Aorta (tissue), 5 donors: ENCODE measurements around the gene SPIRE1. TPM values are rescaled to one million over a fixed set of nuclear protein-coding genes. Genes with fewer than 3 reads are reported as not detected.
A peak's percentile ranks its signal among the peaks of the same experiment; 100 is the strongest.

ENCODE experiments used
- ATAC-seq: fragments of 200-7000 bp; cut with Tn5 transposase; one replicate; pipeline ENCODE4 v1.9.1; 2022; ENCODE audit warnings: moderate library complexity; ENCODE audit not compliant: low FRiP score
- DNase-seq, 2 donors: peaks; one replicate each; pipeline ENCODE4 v3.0.0-alpha.2; 2020
- H3K27ac ChIP-seq, 2 donors: one replicate each; pipeline ENCODE4 v1.5.1; 2013; ENCODE audit warnings: low read length in 2 of 2, mild to moderate bottlenecking in 2 of 2, moderate library complexity in 2 of 2, control low read depth in 1 of 2, inconsistent platforms in 1 of 2, low read depth in 1 of 2
- H3K27me3 ChIP-seq, 2 donors: one replicate each; pipeline ENCODE4 v1.6.1; 2013; ENCODE audit warnings: control low read depth in 1 of 2, low read length in 1 of 2, mild to moderate bottlenecking in 1 of 2, moderate library complexity in 1 of 2; ENCODE audit not compliant: insufficient read depth in 2 of 2, control insufficient read depth in 1 of 2
- H3K36me3 ChIP-seq, 2 donors: one replicate each; pipeline ENCODE4 v1.6.1; 2013; ENCODE audit warnings: control low read depth in 1 of 2, low read length in 1 of 2, mild to moderate bottlenecking in 1 of 2; ENCODE audit not compliant: insufficient read depth in 2 of 2, control insufficient read depth in 1 of 2
- H3K4me1 ChIP-seq, 2 donors: one replicate each; pipeline ENCODE4 v1.6.1; 2013; ENCODE audit warnings: low read length in 2 of 2, control low read depth in 1 of 2, mild to moderate bottlenecking in 1 of 2, moderate library complexity in 1 of 2; ENCODE audit not compliant: insufficient read depth in 2 of 2, control insufficient read depth in 1 of 2
- H3K4me3 ChIP-seq, 2 donors: one replicate each; pipeline ENCODE4 v1.5.1; 2013; ENCODE audit warnings: low read length in 2 of 2, control low read depth in 1 of 2, mild to moderate bottlenecking in 1 of 2
- H3K9me3 ChIP-seq: one replicate; pipeline ENCODE4 v1.6.1; 2013; ENCODE audit warnings: mild to moderate bottlenecking, low read length; ENCODE audit not compliant: control insufficient read depth
- WGBS, 2 donors: extraction: QIAGEN DNeasy Blood & Tissue Kit; methylation state at CpG; one replicate each; pipeline ENCODE4 v1.1.7; 2013; 5-methylcytosine and 5-hydroxymethylcytosine counted together
- intact Hi-C, 2 donors: fragments of 100-400 bp; cut with DNase I; formaldehyde crosslinking; loops; one replicate each; pipeline versions ENCODE4 v1.14.2 to v1.15.0; 2022
- long read RNA-seq, 2 donors: library from polyadenylated mRNA; unstranded; transcript quantifications; one replicate each; pipeline ENCODE4 v2.0.0, GENCODE V29; 2020 to 2021
- polyA plus RNA-seq, 2 donors: library from polyadenylated mRNA; stranded (reverse); fragments of 200-250 nt; gene quantifications; one replicate each; pipeline ENCODE4 v1.2.3, GENCODE V29; 2013
- total RNA-seq, 2 donors: library from RNA; stranded (reverse); fragmentation: NEBNext Ultra II Directional; extraction: Animal tissue kit (Norgen Biotek cat#: 25700); gene quantifications; one replicate each; pipeline ENCODE4 v1.2.1, GENCODE V29; 2021
- donor health status: healthy with polysubstance abuse.
- donor health status: Bipolar disorder and iron deficiency.
- donor health status: DM: no; HTN: no; CAD: no.
- donor health status: DM: no; HTN: no; CAD: no.
- donor health status: DM: yes; HTN: yes; CAD: no.

SPIRE1 gene
- total RNA-seq (10 to 100 TPM; 41.4 to 48.5 TPM), polyA plus RNA-seq (10 to 100 TPM; 14.9 to 15.0 TPM)
- long read RNA-seq, donor 1, partial matches to known transcripts, result 2 of 18 reads
- long read RNA-seq, donor 1, other reads (novel, unspliced or antisense), result 16 of 18 reads
- long read RNA-seq, donor 2, full-length matches to known transcripts, result 17 of 35 reads
- long read RNA-seq, donor 2, partial matches to known transcripts, result 7 of 35 reads
- long read RNA-seq, donor 2, other reads (novel, unspliced or antisense), result 11 of 35 reads

DNA sequence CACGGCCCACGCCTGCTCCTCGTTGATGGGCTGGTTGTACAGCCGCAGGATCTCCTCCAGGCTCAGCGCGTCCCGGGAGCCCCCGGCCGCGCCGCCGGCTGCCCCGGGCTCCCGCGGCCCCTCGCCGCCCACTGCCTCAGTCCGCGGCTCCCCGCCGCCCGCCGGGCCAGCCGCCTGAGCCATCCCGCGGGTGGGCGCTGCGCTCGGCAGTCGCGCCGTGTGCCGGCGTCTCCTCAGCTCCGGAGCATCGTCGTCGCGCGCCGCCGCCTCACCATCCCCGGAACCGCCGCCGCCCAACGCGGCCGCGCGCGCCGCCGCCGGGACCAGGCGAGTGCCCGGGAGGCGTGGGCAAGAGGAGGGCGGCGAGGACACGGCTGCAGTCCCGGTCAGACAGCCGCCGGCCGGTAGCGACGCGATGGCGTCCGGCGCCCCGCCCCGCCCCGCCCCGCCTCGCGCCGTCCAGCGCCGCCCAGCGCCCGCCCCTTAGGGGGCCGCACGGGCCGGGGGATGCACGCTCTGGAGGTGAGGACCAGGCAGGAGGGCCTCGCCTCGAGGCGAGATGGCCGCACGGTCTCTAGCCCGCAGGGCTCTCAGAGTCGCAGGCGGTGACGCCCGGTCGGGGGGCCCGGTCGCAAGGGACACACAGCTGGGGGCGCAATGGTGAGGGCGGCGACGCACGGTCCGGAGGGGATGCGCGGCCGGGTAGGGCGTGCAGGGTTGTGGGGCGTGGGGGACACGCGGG lies at the start of gene SPIRE1:
Gene SPIRE1, minus strand, starts transcription at position 424 of the 742 bp plus-strand sequence. Its CDS starts 241 bp downstream, at position 183.
- Histone ChIP-seq H3K27ac (peak within 1 kb of the TSS; percentile 84 to 97), H3K4me3 (peak within 1 kb of the TSS; percentile 84 to 97), H3K27me3 (no peaks in the 10 kb centered on the region), H3K36me3 (no peaks in the 10 kb centered on the region), H3K4me1 (no peaks in the 10 kb centered on the region), H3K9me3 (no peaks in the 10 kb centered on the region)
- ATAC-seq (peak; percentile 90), DNase-seq (peak; percentile 83 to 91)
- 1% methylated on average over 51 to 112 of the region's 112 CpGs for WGBS, 2 donors
- intact Hi-C loops, result loop anchor here in 1 of 2 donors (1.0 to 10.0 kb wide), 3 partner anchors 63 to 266 kb away; no protein-coding TSS in a partner anchor

DNA sequence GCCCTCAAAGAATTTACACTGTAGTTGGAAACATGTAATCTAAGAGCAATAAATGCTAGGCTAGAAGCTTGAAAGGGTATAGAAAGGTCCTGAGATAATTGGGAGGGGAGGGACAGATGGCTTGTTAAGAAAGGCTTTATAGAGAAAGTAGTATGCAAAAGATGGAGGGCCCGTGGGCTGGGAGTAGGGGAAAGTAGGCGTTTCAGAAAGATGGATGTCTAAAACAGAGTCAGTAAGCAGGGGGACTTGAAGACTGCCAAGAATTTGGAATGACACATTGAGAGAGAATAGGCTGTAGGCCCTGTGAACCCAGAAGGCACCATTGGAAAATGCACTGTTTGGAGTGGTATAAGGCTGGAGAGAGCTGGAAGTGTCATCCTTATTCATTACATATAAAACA lies 45.8 kb upstream of the SPIRE1 start:
- intact Hi-C loops, result no loop called here
- WGBS, 2 donors, result 0 to 1% methylated on average over 2 of the region's 2 CpGs
- peaks cover 0 to 3% of the 10 kb centered on the region in 2 donors for H3K4me1 ChIP-seq
- H3K9me3 ChIP-seq, result no peaks in the 10 kb centered on the region
- peak overlapping the region; percentile 90 to 97 for H3K4me3 ChIP-seq
- H3K36me3 ChIP-seq, result peaks cover 0 to 6% of the 10 kb centered on the region in 2 donors
- no peak for ATAC-seq
- peak overlapping the region in 1 of 2 donors; percentile 22 for H3K27ac ChIP-seq
- DNase-seq, result no peak
- H3K27me3 ChIP-seq, result no peaks in the 10 kb centered on the region

DNA sequence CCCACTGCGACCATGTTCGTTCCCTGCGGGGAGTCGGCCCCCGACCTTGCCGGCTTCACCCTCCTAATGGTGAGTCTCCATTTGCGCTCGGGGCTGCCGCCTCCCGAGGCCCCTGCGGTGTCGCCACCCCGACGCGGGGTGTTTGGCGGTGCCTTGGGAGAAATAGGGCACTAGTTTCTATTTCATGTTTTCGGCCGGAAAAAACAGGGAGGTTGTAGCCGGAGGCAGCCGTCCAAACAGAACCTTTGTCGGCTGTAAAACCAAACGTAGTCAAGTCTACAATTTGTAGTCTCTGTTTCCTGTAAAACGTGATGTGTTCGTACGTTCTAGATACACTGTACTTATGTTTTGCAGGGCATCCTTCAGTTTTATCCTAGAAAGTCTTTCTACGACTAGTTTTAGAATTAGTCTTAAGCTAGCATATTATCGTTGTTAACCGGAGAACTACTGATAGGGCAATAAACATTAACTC lies 45.2 kb upstream of the SPIRE1 start:
- intact Hi-C loops, result no loop called here
- H3K4me3 ChIP-seq, result peak overlapping the region; percentile 90 to 97
- no peak for DNase-seq
- H3K27ac ChIP-seq, result peak overlapping the region; percentile 91 to 98
- peaks cover 0 to 3% of the 10 kb centered on the region in 2 donors for H3K4me1 ChIP-seq
- H3K9me3 ChIP-seq, result no peaks in the 10 kb centered on the region
- 0 to 1% methylated on average over 28 of the region's 28 CpGs for WGBS, 2 donors
- H3K36me3 ChIP-seq, result peaks cover 0 to 5% of the 10 kb centered on the region in 2 donors
- peak; percentile 2 for ATAC-seq
- no peaks in the 10 kb centered on the region for H3K27me3 ChIP-seq

DNA sequence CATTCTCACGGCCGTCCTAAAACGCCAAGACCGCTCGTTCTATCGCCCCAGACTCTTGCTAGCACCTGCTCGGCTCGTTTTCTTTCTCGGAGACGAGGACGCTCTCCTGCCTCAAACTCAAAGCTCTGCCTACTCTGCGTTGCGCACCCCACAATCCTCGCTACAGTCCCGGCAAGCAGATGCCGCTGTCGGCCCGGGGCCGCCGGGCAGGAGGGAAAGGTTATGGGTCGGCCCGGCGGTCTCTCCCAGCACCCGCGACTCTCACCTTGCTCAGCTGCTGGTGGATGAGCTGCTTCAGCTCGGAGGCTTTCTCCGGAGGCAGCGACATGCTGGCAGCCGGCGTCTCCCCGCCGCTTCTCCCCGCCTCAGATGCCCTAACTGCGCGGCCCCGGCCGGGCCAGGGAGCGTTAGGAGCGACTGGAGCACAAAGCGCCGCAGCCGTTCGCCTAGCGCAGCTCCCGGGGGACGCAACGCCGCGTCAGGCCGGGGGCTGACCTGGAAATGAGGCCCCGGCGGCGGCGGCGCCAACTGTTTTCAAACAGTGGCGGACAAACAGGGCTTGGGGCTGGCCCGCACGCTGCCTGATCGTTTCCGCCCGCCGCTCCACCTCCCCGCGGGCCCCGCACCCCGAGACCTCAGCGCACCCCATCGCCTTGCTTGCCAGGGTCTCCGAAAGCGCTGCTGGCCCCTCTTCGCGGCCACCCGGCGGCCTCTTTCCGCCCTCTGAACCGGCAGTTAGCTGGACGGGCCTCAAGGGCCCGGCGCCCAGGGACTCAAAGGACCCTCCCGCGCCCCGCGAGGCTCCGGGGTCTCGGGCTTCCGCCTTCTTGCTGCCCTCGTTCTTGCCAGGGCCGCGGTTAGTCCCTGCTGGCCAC lies 44.6 kb upstream of the SPIRE1 start, which contains the start of the genes CEP76 and PSMG2:
Gene CEP76, minus strand, starts transcription at position 503 of the 875 bp plus-strand sequence. Its CDS starts 175 bp downstream, at position 328.
Gene PSMG2, plus strand, starts transcription at position 822 of the 875 bp plus-strand sequence. CDS start 66 bp downstream, outside the sequence.
- H3K4me1 ChIP-seq, result peaks cover 0 to 3% of the 10 kb centered on the region in 2 donors
- H3K36me3 ChIP-seq, result no peaks in the 10 kb centered on the region
- ATAC-seq (peak; percentile 98), DNase-seq (peak; percentile 94 to 97)
- H3K9me3 ChIP-seq, result no peaks in the 10 kb centered on the region
- peak within 1 kb of the TSS; percentile 91 to 98 for H3K27ac ChIP-seq
- H3K4me3 ChIP-seq, result peak within 1 kb of the TSS; percentile 90 to 97
- intact Hi-C loops, result no loop called here
- WGBS, 2 donors, result 0 to 1% methylated on average over 88 to 89 of the region's 89 CpGs
- H3K27me3 ChIP-seq, result no peaks in the 10 kb centered on the region

DNA sequence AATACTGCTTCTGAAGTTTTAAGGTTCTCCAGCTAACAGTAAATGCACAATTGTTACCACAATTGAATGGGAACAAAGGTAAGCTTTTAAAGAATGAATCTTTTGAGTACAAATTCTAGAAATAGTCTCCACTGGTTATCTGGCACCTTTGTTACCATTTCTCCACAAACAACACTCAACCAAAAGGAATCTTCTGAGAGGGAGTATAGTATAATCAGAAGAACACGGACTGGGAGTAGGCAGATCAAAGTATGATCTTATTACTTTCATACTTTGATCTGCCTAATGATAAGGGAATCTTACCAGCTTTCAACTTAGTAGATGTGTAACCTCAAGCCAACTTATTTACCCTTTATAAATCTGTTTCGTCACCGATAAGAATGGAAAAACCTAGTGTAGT lies 43.3 kb upstream of the SPIRE1 start:
- no peak for ATAC-seq
- no peak overlapping the region for H3K27ac ChIP-seq
- H3K4me1 ChIP-seq, result peaks cover 0 to 3% of the 10 kb centered on the region in 2 donors
- H3K4me3 ChIP-seq, result no peak overlapping the region
- H3K27me3 ChIP-seq, result no peaks in the 10 kb centered on the region
- no peak for DNase-seq
- H3K9me3 ChIP-seq, result no peaks in the 10 kb centered on the region
- peaks cover 0 to under 1% of the 10 kb centered on the region in 2 donors for H3K36me3 ChIP-seq
- 79 to 88% methylated on average over 3 of the region's 3 CpGs for WGBS, 2 donors
- intact Hi-C loops, result no loop called here

DNA sequence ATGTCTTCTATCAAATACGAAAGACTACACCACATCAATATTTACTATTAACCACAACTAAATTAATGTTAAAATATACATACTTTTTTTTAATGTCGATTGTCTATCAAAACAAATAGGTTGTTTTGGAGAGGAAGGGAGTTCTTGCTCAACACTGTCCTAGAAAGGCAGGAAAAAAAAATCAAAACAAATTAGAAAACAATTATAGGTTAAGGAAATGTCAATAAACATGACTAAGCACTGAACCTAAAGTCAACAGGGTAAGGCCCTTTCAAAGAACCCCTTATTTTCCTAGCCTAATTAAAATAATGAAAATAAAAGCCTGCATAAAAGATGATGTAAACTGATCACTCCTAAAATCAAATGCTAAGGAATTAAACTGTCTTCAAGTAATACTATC lies 41.8 kb upstream of the SPIRE1 start:
- no peaks in the 10 kb centered on the region for H3K27me3 ChIP-seq
- ATAC-seq (no peak), DNase-seq (no peak)
- H3K27ac ChIP-seq, result no peak overlapping the region
- no peaks in the 10 kb centered on the region for H3K9me3 ChIP-seq
- H3K4me3 ChIP-seq, result no peak overlapping the region
- WGBS, 2 donors, result 83 to 92% methylated on average over 2 of the region's 2 CpGs
- H3K4me1 ChIP-seq, result peaks cover 0 to 3% of the 10 kb centered on the region in 2 donors
- peaks cover 0 to 3% of the 10 kb centered on the region in 2 donors for H3K36me3 ChIP-seq
- intact Hi-C loops, result no loop called here

DNA sequence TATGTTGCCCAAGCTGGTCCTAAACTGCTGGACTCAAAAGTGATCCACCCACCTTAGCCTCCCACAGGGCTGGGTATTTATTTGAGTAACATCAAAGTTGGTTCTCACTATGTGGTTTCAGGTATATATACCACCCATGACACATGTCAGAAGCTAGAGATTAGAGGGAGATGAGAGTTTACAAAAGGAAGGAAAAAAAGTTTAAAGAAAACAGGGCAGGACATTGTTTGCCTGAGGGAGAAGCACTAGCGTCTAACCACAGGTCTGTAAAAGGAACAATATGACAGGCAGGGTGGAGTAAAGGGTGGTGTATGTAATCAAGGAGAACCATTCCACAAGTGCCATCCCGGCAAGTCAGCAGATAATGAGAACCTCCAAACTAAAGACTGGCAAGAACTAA lies 36.1 kb upstream of the SPIRE1 start:
- intact Hi-C loops, result no loop called here
- Histone ChIP-seq H3K4me1 (no peaks in the 10 kb centered on the region), H3K36me3 (peaks cover 0 to 3% of the 10 kb centered on the region in 2 donors), H3K4me3 (no peak overlapping the region), H3K27me3 (no peaks in the 10 kb centered on the region), H3K27ac (no peak overlapping the region), H3K9me3 (no peaks in the 10 kb centered on the region)
- DNase-seq (no peak), ATAC-seq (no peak)
- WGBS, 2 donors, result 37 to 86% methylated on average over 2 of the region's 2 CpGs

DNA sequence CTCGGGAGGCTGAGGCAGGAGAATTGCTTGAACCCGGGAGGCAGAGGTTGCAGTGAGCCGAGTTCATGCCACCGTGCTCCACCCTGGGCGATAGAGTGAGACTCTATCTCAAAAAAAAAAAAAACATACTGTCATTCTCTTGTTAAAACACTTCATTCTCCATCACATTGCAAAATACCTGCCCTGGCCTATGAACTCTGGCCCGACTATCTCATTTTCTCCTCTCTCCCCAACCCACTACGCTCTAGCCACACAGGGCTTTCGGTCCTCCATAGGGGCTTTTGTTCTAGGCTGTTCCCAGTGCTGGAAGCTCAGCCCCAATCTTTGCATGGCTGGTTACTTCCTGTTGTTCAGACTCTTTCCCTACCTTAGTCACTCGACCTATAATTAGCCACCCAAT lies 34.3 kb upstream of the SPIRE1 start:
- H3K9me3 ChIP-seq, result no peaks in the 10 kb centered on the region
- no peaks in the 10 kb centered on the region for H3K4me1 ChIP-seq
- H3K4me3 ChIP-seq, result no peak overlapping the region
- no peak for ATAC-seq
- peaks cover 0 to 3% of the 10 kb centered on the region in 2 donors for H3K36me3 ChIP-seq
- DNase-seq, result no peak
- intact Hi-C loops, result no loop called here
- H3K27me3 ChIP-seq, result no peaks in the 10 kb centered on the region
- H3K27ac ChIP-seq, result no peak overlapping the region
- 87 to 94% methylated on average over 9 of the region's 9 CpGs for WGBS, 2 donors
